H4 (cell line): ENCODE results near the gene CLCN6. TPM values are rescaled to one million over a fixed set of nuclear protein-coding genes. Genes with fewer than 3 reads are reported as not detected.

Source experiments
- DNase-seq: peaks from one replicate; pipeline ENCODE4 v3.0.0-alpha.2; 2015; ENCODE audit warnings: low spot score
- total RNA-seq: library from RNA; depleted of rRNA; stranded (reverse); fragments of >200 nt; shearing (Covaris generic); gene quantifications from 2 replicates; pipeline ENCODE4 v1.2.3, GENCODE V29; 2014; rRNA removed

The CLCN6 gene
- total RNA-seq, 1 experiment from 2014 or later, result 4.4 TPM

GRCh38 chr1:11878081-11878890 is 72.3 kb downstream of the CLCN6 start:
- DNase-seq, result no peak

GRCh38 chr1:11878891-11879190 is 72.8 kb downstream of the CLCN6 start:
- DNase-seq, result no peak

- no peak for DNase-seq
Observed at GRCh38 chr1:11879311-11880180, 73.6 kb downstream of the CLCN6 start.

- DNase-seq, result no peak
Observed at GRCh38 chr1:11880181-11880575, 74.2 kb downstream of the CLCN6 start.

GRCh38 chr1:11880911-11881748 is 75.1 kb downstream of the CLCN6 start:
- DNase-seq, result no peak

- DNase-seq, result no peak
Observed at GRCh38 chr1:11881749-11882441, 75.9 kb downstream of the CLCN6 start.

GRCh38 chr1:11882814-11883538 is 77.0 kb downstream of the CLCN6 start:
- DNase-seq, result no peak

- no peak for DNase-seq
Observed at GRCh38 chr1:11885916-11886315, 79.9 kb downstream of the CLCN6 start.

GRCh38 chr1:11886986-11887665 is 81.1 kb downstream of the CLCN6 start:
- DNase-seq, result no peak

- DNase-seq, result no peak
Observed at GRCh38 chr1:11887666-11888007, 81.6 kb downstream of the CLCN6 start.

- no peak for DNase-seq
Observed at GRCh38 chr1:11888206-11888876, 82.3 kb downstream of the CLCN6 start.

- no peak for DNase-seq
Observed at GRCh38 chr1:11888877-11889208, 82.9 kb downstream of the CLCN6 start.

- no peak for DNase-seq
Observed at GRCh38 chr1:11891433-11892186, 85.6 kb downstream of the CLCN6 start.

Other genes starting within 250 kb of the CLCN6 start
- gene FBXO2, start 151.8 kb upstream of the CLCN6 start, total RNA-seq, result 0.76 and 2.3 TPM in 2 replicates
- 7.8 and 8.8 TPM in 2 replicates for gene FBXO44, start 151.3 kb upstream of the CLCN6 start, total RNA-seq
- gene FBXO6, start 142.0 kb upstream of the CLCN6 start, total RNA-seq, result 7.2 and 7.4 TPM in 2 replicates
- gene MAD2L2, start 125.0 kb upstream of the CLCN6 start, total RNA-seq, result 130 and 134 TPM in 2 replicates
- gene DRAXIN, start 114.5 kb upstream of the CLCN6 start, total RNA-seq, result not detected in 2 replicates
- 65.1 and 74.0 TPM in 2 replicates for gene AGTRAP, start 70.1 kb upstream of the CLCN6 start, total RNA-seq
- gene C1orf167, start 44.0 kb upstream of the CLCN6 start, total RNA-seq, result not detected in 2 replicates
- gene MTHFR, start 227 bp upstream of the CLCN6 start, total RNA-seq, result 3.6 and 6.0 TPM in 2 replicates
- not detected in 2 replicates for gene NPPA, start 41.6 kb downstream of the CLCN6 start, total RNA-seq
- not detected in 2 replicates for gene NPPB, start 52.8 kb downstream of the CLCN6 start, total RNA-seq
- gene KIAA2013, start 120.2 kb downstream of the CLCN6 start, total RNA-seq, result 29.9 and 38.9 TPM in 2 replicates
- gene PLOD1, start 128.5 kb downstream of the CLCN6 start, total RNA-seq, result 105 and 112 TPM in 2 replicates
- gene MFN2, start 174.3 kb downstream of the CLCN6 start, total RNA-seq, result 38.4 and 40.1 TPM in 2 replicates
- gene MIIP, start 213.3 kb downstream of the CLCN6 start, total RNA-seq, result 15.3 and 18.6 TPM in 2 replicates